Ovary (tissue), 9 donors: ENCODE data around the gene OR10A5. TPM values are rescaled to one million over a fixed set of nuclear protein-coding genes. Genes with fewer than 3 reads are reported as not detected.
"Not testable (repeated sequence)": the region's sequence is repeated elsewhere in the genome, so short reads cannot be mapped to it uniquely, and the experiment has no call there.

Experiments
- DNase-seq, 5 donors: peaks; one replicate each; pipeline ENCODE4 v3.0.0-alpha.2; 2019 to 2020
- H3K27ac ChIP-seq, 2 donors: fragments of 200-600 bp; one replicate each; pipeline versions ENCODE4 v1.5.1 to v1.8.0; 2019 to 2022
- H3K27me3 ChIP-seq: fragments of 200-600 bp; one replicate; pipeline ENCODE4 v1.8.0; 2022
- H3K36me3 ChIP-seq: fragments of 200-600 bp; sonication (generic); one replicate; pipeline ENCODE4 v1.5.1; 2019
- H3K4me1 ChIP-seq: one replicate; pipeline ENCODE4 v1.8.1; 2013; ENCODE audit warnings: mild to moderate bottlenecking, moderate library complexity; ENCODE audit not compliant: insufficient read depth
- H3K4me3 ChIP-seq: fragments of 200-600 bp; sonication (generic); one replicate; pipeline ENCODE4 v1.5.1; 2017
- H3K9me3 ChIP-seq, 2 donors: fragments of 200-600 bp in 1 of 2; sonication (generic) in 1 of 2; one replicate each; pipeline versions ENCODE4 v1.5.1 to v1.8.1; 2013 to 2019; ENCODE audit warnings: mild to moderate bottlenecking in 1 of 2, moderate library complexity in 1 of 2
- EP300 ChIP-seq: sonication (generic); formaldehyde crosslinking; IDR thresholded peaks from one replicate; pipeline ENCODE4 v1.6.1; 2017; ENCODE audit warnings: antibody characterized with exemption
- POLR2A ChIP-seq: fragments of 450-650 bp; IDR thresholded peaks from one replicate; pipeline ENCODE4 v1.6.1; 2017; ENCODE audit warnings: antibody characterized with exemption, mild to moderate bottlenecking, moderate library complexity
- WGBS, 3 donors: extraction: QIAGEN DNeasy Blood & Tissue Kit in 1 of 3; methylation state at CpG; one replicate each; pipeline versions ENCODE4 v1.1.5 to v1.1.7; 2013 to 2017; 5-methylcytosine and 5-hydroxymethylcytosine counted together
- intact Hi-C, 4 donors: fragments of 100-400 bp; cut with DNase I; formaldehyde crosslinking; loops; one replicate each; pipeline versions ENCODE4 v1.11.0 to v1.15.1; 2022 to 2023
- polyA plus RNA-seq, 2 donors: library from polyadenylated mRNA; stranded (reverse); fragments of 200-250 nt in 1 of 2; fragments of 350-450 nt in 1 of 2; fragmentation: Illumina TruSeq in 1 of 2; extraction: RNeasy Lipid Tissue Mini Kit (QIAGEN cat#74804) in 1 of 2; gene quantifications; one replicate each; pipeline ENCODE4 v1.2.3, GENCODE V29; 2013 to 2014
- total RNA-seq, 7 donors: library from RNA; depleted of rRNA in 2 of 7; stranded (reverse); fragments of >200 nt in 2 of 7; fragmentation: NEBNext Ultra II Directional in 3 of 7; extraction: Animal tissue kit (Norgen Biotek cat#: 25700) in 3 of 7; gene quantifications; one replicate each; pipeline versions ENCODE4 v1.1.0 to v1.2.4, GENCODE V29; 2016 to 2023
- TF ChIP-seq, protein P1 (sequence below), 3 donors: fragments of 450-650 bp in 2 of 3; fragments of 200-600 bp in 1 of 3; IDR thresholded peaks; one replicate each; pipeline versions ENCODE4 v1.5.1 to v1.8.0; 2016 to 2022; ENCODE audit warnings: antibody characterized with exemption in 3 of 3, mild to moderate bottlenecking in 1 of 3
- donor health status: DM: no; HTN: no; CAD: no; lungs with moderate emphysema.
- donor health status: DM: no; HTN: no; CAD: no.
- donor health status: Bipolar disorder and iron deficiency.
- donor health status: DM: yes; HTN: yes; CAD: no.
- donor health status: DM: no; HTN: no; CAD: no.
- donor health status: DM: yes; HTN: yes; CAD: no.

Gene OR10A5
- total and polyA plus RNA-seq, 9 donors = not detected

DNA sequence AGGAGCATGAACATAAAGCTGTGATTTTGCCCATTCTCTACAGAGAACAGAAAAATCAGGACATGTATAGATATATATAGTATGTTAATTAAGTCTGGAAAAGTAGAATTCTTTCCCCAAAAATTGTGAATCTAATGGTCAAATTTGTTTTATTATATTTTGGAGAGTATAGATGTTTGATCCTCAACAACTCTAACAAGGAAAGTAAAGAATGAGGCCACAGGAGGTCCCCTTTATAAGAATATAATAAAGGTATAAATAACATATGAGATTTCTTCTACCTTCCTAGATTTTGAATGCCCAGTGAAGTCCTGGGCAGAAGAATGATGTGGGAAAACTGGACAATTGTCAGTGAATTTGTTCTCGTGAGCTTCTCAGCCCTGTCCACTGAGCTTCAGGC lies 30.8 kb downstream of the OR10A5 start, which contains the start of gene OR10A4:
Gene OR10A4, plus strand, starts transcription at position 301 of the 400 bp plus-strand sequence. Its CDS starts 23 bp downstream, at position 324.
- H3K9me3 ChIP-seq = no peaks in the 10 kb centered on the region
- TF ChIP-seq POLR2A = no peak
- no peak for TF ChIP-seq EP300
- TF ChIP-seq, protein P1, sequence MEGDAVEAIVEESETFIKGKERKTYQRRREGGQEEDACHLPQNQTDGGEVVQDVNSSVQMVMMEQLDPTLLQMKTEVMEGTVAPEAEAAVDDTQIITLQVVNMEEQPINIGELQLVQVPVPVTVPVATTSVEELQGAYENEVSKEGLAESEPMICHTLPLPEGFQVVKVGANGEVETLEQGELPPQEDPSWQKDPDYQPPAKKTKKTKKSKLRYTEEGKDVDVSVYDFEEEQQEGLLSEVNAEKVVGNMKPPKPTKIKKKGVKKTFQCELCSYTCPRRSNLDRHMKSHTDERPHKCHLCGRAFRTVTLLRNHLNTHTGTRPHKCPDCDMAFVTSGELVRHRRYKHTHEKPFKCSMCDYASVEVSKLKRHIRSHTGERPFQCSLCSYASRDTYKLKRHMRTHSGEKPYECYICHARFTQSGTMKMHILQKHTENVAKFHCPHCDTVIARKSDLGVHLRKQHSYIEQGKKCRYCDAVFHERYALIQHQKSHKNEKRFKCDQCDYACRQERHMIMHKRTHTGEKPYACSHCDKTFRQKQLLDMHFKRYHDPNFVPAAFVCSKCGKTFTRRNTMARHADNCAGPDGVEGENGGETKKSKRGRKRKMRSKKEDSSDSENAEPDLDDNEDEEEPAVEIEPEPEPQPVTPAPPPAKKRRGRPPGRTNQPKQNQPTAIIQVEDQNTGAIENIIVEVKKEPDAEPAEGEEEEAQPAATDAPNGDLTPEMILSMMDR (IDR thresholded peaks at IDR 0.05) = no peak
- no peaks in the 10 kb centered on the region for H3K4me1 ChIP-seq
- H3K4me3 ChIP-seq = no peak within 1 kb of the TSS
- no peak for DNase-seq
- no peaks in the 10 kb centered on the region for H3K36me3 ChIP-seq
- intact Hi-C loops = no loop called here
- WGBS, 3 donors = 88 to 94% (median 90%) methylated on average over 1 of the region's 1 CpG
- H3K27ac ChIP-seq = no peak within 1 kb of the TSS
- no peaks in the 10 kb centered on the region for H3K27me3 ChIP-seq

DNA sequence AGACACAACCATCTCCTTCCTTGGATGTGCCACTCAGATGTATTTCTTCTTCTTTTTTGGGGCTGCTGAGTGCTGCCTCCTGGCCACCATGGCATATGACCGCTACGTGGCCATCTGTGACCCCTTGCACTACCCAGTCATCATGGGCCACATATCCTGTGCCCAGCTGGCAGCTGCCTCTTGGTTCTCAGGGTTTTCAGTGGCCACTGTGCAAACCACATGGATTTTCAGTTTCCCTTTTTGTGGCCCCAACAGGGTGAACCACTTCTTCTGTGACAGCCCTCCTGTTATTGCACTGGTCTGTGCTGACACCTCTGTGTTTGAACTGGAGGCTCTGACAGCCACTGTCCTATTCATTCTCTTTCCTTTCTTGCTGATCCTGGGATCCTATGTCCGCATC lies 31.4 kb downstream of the OR10A5 start:
- H3K4me3 ChIP-seq = no peak overlapping the region
- H3K27me3 ChIP-seq = no peaks in the 10 kb centered on the region
- 82 to 89% (median 89%) methylated on average over 3 of the region's 3 CpGs for WGBS, 3 donors
- H3K27ac ChIP-seq = no peak overlapping the region
- TF ChIP-seq, protein P1 (IDR thresholded peaks at IDR 0.05) = no peak
- TF ChIP-seq EP300 = no peak
- no peak for TF ChIP-seq POLR2A
- no peaks in the 10 kb centered on the region for H3K4me1 ChIP-seq
- no peaks in the 10 kb centered on the region for H3K9me3 ChIP-seq
- no peak for DNase-seq
- intact Hi-C loops = no loop called here
- no peaks in the 10 kb centered on the region for H3K36me3 ChIP-seq

DNA sequence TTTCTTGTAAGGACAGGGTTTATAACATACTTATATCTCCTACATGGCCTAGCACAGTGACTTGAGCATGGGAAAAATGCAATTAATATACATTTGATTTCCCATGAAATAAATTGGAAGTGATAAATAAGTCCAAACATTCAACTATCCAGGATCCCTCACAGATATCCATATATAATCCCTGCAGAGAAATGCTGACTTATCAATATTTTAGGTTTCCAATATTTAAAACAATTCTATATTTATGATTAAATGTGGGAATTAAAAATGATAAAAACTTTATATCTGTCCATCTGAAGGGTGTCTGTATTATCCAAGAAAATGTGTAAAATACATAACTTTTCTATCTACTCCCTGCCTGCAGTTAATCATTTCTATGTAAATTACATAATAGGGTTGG lies 37.3 kb downstream of the OR10A5 start:
- intact Hi-C loops = no loop called here

DNA sequence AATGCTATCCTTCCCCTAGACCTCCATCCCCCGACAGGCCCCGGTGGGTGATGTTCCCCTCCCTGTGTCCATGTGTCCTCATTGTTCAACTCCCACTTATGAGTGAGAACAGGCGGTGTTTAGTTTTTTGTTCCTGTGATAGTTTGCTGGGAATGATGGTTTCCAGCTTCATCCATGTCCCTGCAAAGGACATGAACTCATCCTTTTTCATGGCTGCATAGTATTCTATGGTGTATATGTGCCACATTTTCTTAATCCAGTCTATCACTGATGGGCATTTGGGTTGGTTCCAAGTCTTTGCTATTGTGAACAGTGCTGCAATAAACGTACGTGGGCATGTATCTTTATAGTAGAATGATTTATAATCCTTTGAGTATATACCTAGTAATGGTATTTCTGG lies 42.2 kb downstream of the OR10A5 start:
- H3K27ac ChIP-seq, H3K36me3 ChIP-seq, H3K4me1 ChIP-seq, H3K9me3 ChIP-seq, H3K4me3 ChIP-seq, H3K27me3 ChIP-seq, intact Hi-C loops, DNase-seq: not testable (repeated sequence)
- WGBS, 3 donors = 84 to 92% (median 88%) methylated on average over 5 of the region's 5 CpGs

More for the DNA sequence above, 37.3 kb downstream of the OR10A5 start:
- H3K27ac ChIP-seq = no peak overlapping the region
- H3K36me3 ChIP-seq = no peaks in the 10 kb centered on the region
- H3K27me3 ChIP-seq = no peaks in the 10 kb centered on the region
- no peaks in the 10 kb centered on the region for H3K9me3 ChIP-seq
- no peak overlapping the region for H3K4me3 ChIP-seq
- DNase-seq = no peak
- no peaks in the 10 kb centered on the region for H3K4me1 ChIP-seq
- TF ChIP-seq POLR2A = no peak
- no peak for TF ChIP-seq EP300
- TF ChIP-seq, protein P1 (IDR thresholded peaks at IDR 0.05) = no peak

DNA sequence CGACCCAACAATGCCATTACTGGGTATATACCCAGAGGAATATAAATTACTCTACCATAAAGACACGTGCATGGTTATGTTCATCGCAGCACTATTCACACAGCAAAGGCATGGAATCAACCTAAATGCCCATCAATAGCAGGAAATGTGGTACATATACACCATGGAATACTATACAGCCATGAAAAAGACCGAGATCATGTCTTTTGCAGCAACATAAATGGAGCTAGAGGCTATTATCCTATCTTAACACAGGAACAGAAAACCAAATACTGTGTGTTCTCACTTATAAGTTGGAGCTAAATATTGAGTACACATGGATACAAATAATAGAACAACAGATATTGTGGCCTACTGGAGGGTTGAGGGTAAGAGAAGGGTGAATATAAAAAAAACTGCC lies 43.3 kb downstream of the OR10A5 start:
- H3K36me3 ChIP-seq = no peaks in the 10 kb centered on the region
- DNase-seq = no peak
- 80 to 90% (median 88%) methylated on average over 4 of the region's 4 CpGs for WGBS, 3 donors
- no peaks in the 10 kb centered on the region for H3K27me3 ChIP-seq
- no peak overlapping the region for H3K27ac ChIP-seq
- no peak overlapping the region for H3K4me3 ChIP-seq
- H3K4me1 ChIP-seq = no peaks in the 10 kb centered on the region
- no peaks in the 10 kb centered on the region for H3K9me3 ChIP-seq
- intact Hi-C loops = no loop called here
- TF ChIP-seq EP300 = no peak
- TF ChIP-seq, protein P1 (IDR thresholded peaks at IDR 0.05) = no peak
- no peak for TF ChIP-seq POLR2A
